GM12878 (cell line): Measurements from ENCODE around the gene TSC22D4. TPM values are rescaled to one million over a fixed set of nuclear protein-coding genes. Genes with fewer than 3 reads are reported as not detected.
"Not testable (repeated sequence)": the region's sequence is repeated elsewhere in the genome, so short reads cannot be mapped to it uniquely, and the experiment has no call there.

Experiments used
- ATAC-seq: fragments of 200-7000 bp; cut with Tn5 transposase; 3 replicates; pipeline ENCODE4 v1.9.1; 2020; ENCODE audit warnings: mild to moderate bottlenecking, moderate library complexity
- BruUV-seq: library from RNA; stranded (reverse); fragments of 400-500 nt; replicated peaks from 2 replicates; lab custom pipeline; 2021; lab: Mats Ljungman, UMichigan
- CTCF ChIA-PET: fragments of 300-600 bp; sonication (Branson Sonifier 250); formaldehyde crosslinking; extraction: SDS; loops from one replicate; lab custom pipeline; 2021; ENCODE audit warnings: inconsistent platforms; lab: Yijun Ruan, JAX
- POLR2A ChIA-PET: fragments of 350-600 bp; formaldehyde crosslinking; extraction: SDS; loops from one replicate; lab custom pipeline; 2021; ENCODE audit warnings: inconsistent platforms; lab: Charles Lee
- RAD21 ChIA-PET: fragments of 300-600 bp; sonication (Branson Sonifier 250); formaldehyde crosslinking; loops from one replicate; lab custom pipeline; 2023; ENCODE audit warnings: antibody characterized with exemption; ENCODE audit not compliant: unreplicated experiment; lab: Charles Lee
- SMC1A ChIA-PET: fragments of 300-600 bp; sonication (Branson Sonifier 250); formaldehyde crosslinking; loops from one replicate; lab custom pipeline; 2023; ENCODE audit not compliant: unreplicated experiment, uncharacterized antibody; lab: Charles Lee
- DNase-seq: peaks from one replicate; pipeline ENCODE4 v3.0.0-alpha.2; 2011; ENCODE audit warnings: low read depth, low spot score
- FAIRE-seq: peaks from 3 replicates; lab custom pipeline; 2011; peaks lifted over from hg19 to GRCh38; lab: Jason Lieb, UNC
- H2AFZ ChIP-seq: 2 replicates; pipeline ENCODE4 v1.6.0; 2011; ENCODE audit warnings: low read depth, low read length, control low read depth; ENCODE audit not compliant: control insufficient read depth
- H3K27ac ChIP-seq: 2 replicates; pipeline ENCODE4 v1.5.1; 2011; ENCODE audit warnings: control low read depth; ENCODE audit not compliant: control insufficient read depth, insufficient read depth
- H3K27me3 ChIP-seq, 2 experiments: replicated peaks in 1 of 2; 2 replicates each; pipeline versions ENCODE4 v1.6.0 to v1.6.1; 2011; ENCODE audit warnings: low read length in 1 of 2; ENCODE audit not compliant: control insufficient read depth in 2 of 2, insufficient read depth in 2 of 2
- H3K36me3 ChIP-seq, 2 experiments: 2 replicates each; pipeline ENCODE4 v1.5.1; 2011; ENCODE audit warnings: low read length in 1 of 2; ENCODE audit not compliant: control insufficient read depth in 2 of 2, insufficient read depth in 2 of 2
- H3K4me1 ChIP-seq: 2 replicates; pipeline ENCODE4 v1.6.1; 2011; ENCODE audit warnings: mild to moderate bottlenecking, low read length, moderate library complexity, mixed read lengths; ENCODE audit not compliant: control insufficient read depth, insufficient read depth
- H3K4me2 ChIP-seq: 2 replicates; pipeline ENCODE4 v1.6.0; 2011; ENCODE audit warnings: control low read depth; ENCODE audit not compliant: control insufficient read depth, insufficient read depth
- H3K4me3 ChIP-seq: fragments of 200-600 bp; sonication (generic); 2 replicates; pipeline ENCODE4 v1.5.1; 2016
- H3K79me2 ChIP-seq: 2 replicates; pipeline ENCODE4 v1.6.0; 2011; ENCODE audit warnings: low read length; ENCODE audit not compliant: control insufficient read depth, insufficient read depth
- H3K9ac ChIP-seq: 2 replicates; pipeline ENCODE4 v1.8.0; 2011; ENCODE audit warnings: low read length, control low read depth, mixed read lengths; ENCODE audit not compliant: control insufficient read depth, insufficient read depth
- H3K9me3 ChIP-seq: replicated peaks from 3 replicates; pipeline ENCODE4 v1.5.1; 2011; ENCODE audit warnings: mild to moderate bottlenecking, low read length; ENCODE audit not compliant: control insufficient read depth, insufficient read depth
- H4K20me1 ChIP-seq: 2 replicates; pipeline ENCODE4 v1.6.0; 2011; ENCODE audit not compliant: control insufficient read depth, insufficient read depth
- MLLT1 ChIP-seq: fragments of 450-650 bp; IDR thresholded peaks from 2 replicates; pipeline ENCODE4 v1.6.1; 2016; ENCODE audit warnings: mild to moderate bottlenecking
- SRF ChIP-seq, 2 experiments: IDR thresholded peaks; 2 replicates each; pipeline ENCODE4 v1.6.1; 2011; ENCODE audit warnings: low read depth in 2 of 2, low read length in 2 of 2, mild to moderate bottlenecking in 1 of 2, moderate library complexity in 1 of 2
- TBL1XR1 ChIP-seq: IDR thresholded peaks from 2 replicates; pipeline ENCODE4 v1.6.1; 2012; ENCODE audit warnings: low read depth, low read length, improper control_type of control experiment
- WGBS: methylation state at CpG from one replicate; pipeline ENCODE4 v1.1.6; 2016; ENCODE audit warnings: low lambda C conversion rate; ENCODE audit not compliant: insufficient replicate concordance, insufficient coverage; ENCODE audit errors: missing lambda C conversion rate; 5-methylcytosine and 5-hydroxymethylcytosine counted together
- in situ Hi-C: fragments of 300-500 bp; cut with MboI; formaldehyde crosslinking; loops from 9 replicates; pipeline ENCODE4 v1.14.3; 2018; ENCODE audit warnings: mixed read lengths
- intact Hi-C: fragments of 100-400 bp; cut with micrococcal nuclease; formaldehyde crosslinking; loops from one replicate; pipeline ENCODE4 v1.14.2; 2022; ENCODE audit not compliant: unreplicated experiment
- polyA plus RNA-seq, 11 experiments: library from polyadenylated mRNA; depleted of rRNA in 4 of 11; unstranded in 6 of 11; stranded (reverse) in 5 of 11; fragments of >200 nt; fragmentation: Nextera tagmentation in 4 of 11; fragmentation: Illumina TruSeq in 1 of 11; extraction: Ambion mirVana in 4 of 11; extraction: Trizol in 1 of 11; gene quantifications; 1 replicate in 1 of 11; 2 replicates in 10 of 11; pipeline versions ENCODE4 v1.2.1 to v1.2.3, GENCODE V29; 2011 to 2016; ENCODE audit warnings: inconsistent platforms in 2 of 11, missing spikeins in 2 of 11, low read depth in 1 of 11
- total RNA-seq, 4 experiments: library from RNA; depleted of rRNA in 3 of 4; stranded (reverse); fragments of >200 nt in 3 of 4; fragmentation: Illumina TruSeq in 1 of 4; extraction: Trizol in 1 of 4; gene quantifications; 2 replicates each; pipeline versions ENCODE4 v1.2.1 to v1.2.3, GENCODE V29; 2013 to 2021

TSC22D4 gene
- total and polyA plus RNA-seq, 10 of the 15 experiments (the other 5 are each of a cell fraction or from before 2014, with no cell fraction given): 0.50 to 65.7 (median 24.4) TPM

- H3K4me3 ChIP-seq: no peak overlapping the region
- POLR2A ChIA-PET: interaction anchor here (0.6 to 1.3 kb wide), 2 partner anchors 34 to 185 kb away, joined by 3 to 5 read pairs; partner anchors contain the start of gene AGFG2
- TF ChIP-seq MLLT1 (0 out of 2 replicates have a peak, but pooled peaks have one; percentile 47), TBL1XR1 (no peak), SRF (IDR thresholded peaks at IDR 0.05; ENCODE audit: low read depth in 2 of 2, low read length in 2 of 2) (0 out of 4 replicates have a peak, but pooled peaks of 1 of the 2 experiments have one; percentile 24)
- TF ChIP-seq, all 136 proteins: peak for 2
- Histone ChIP-seq H3K79me2 (no peaks in the 10 kb centered on the region), H4K20me1 (no peaks in the 10 kb centered on the region), H3K9me3 (no peaks in the 10 kb centered on the region), H3K27ac (no peak overlapping the region), H3K4me1 (no peaks in the 10 kb centered on the region; the same call in 1 of the 2 replicates), H3K27me3 (no peaks in the 10 kb centered on the region), H3K9ac (no peak overlapping the region), H2AFZ (no peak overlapping the region), H3K36me3 (no peaks in the 10 kb centered on the region), H3K4me2 (no peak overlapping the region)
- in situ Hi-C loops: no loop called here
- 83% methylated on average over 9 of the region's 9 CpGs for WGBS
- SMC1A ChIA-PET: interaction anchor here (1.1 kb wide), 2 partner anchors 10 to 15 kb away, joined by 3 read pairs; no protein-coding TSS in a partner anchor
- no peak for DNase-seq
- FAIRE-seq: no peak
- BruUV-seq: no TSS peak
- intact Hi-C loops: no loop called here
- RAD21 ChIA-PET: interaction anchor here (1.1 to 1.4 kb wide), 2 partner anchors 29 to 55 kb away, joined by 3 to 6 read pairs; no protein-coding TSS in a partner anchor
- CTCF ChIA-PET: interaction anchor here (0.9 to 1.5 kb wide), 3 partner anchors 11 to 22 kb away, joined by 3 to 4 read pairs (median 4); no protein-coding TSS in a partner anchor
- no peak for ATAC-seq
Observed at GRCh38 chr7:100504887-100505611, 26.0 kb upstream of the TSC22D4 start.

GRCh38 chr7:100504031-100504430, 25.0 kb upstream of the TSC22D4 start:
- H3K79me2 ChIP-seq, H3K4me2 ChIP-seq, POLR2A ChIA-PET, H3K9me3 ChIP-seq, H3K4me3 ChIP-seq, H3K9ac ChIP-seq, DNase-seq, RAD21 ChIA-PET, CTCF ChIA-PET, FAIRE-seq, H3K4me1 ChIP-seq, H4K20me1 ChIP-seq, ATAC-seq, in situ Hi-C loops, H3K27ac ChIP-seq, H3K36me3 ChIP-seq, intact Hi-C loops, BruUV-seq, H2AFZ ChIP-seq, H3K27me3 ChIP-seq: not testable (repeated sequence)
- WGBS: 96% methylated on average over 3 of the region's 3 CpGs
- SMC1A ChIA-PET: interaction anchor here (0.6 to 1.1 kb wide), 3 partner anchors 9 to 170 kb away, joined by 3 read pairs; no protein-coding TSS in a partner anchor

- ATAC-seq, FAIRE-seq, H3K9me3 ChIP-seq, H3K27me3 ChIP-seq, in situ Hi-C loops, DNase-seq, H3K4me3 ChIP-seq, H3K4me2 ChIP-seq, BruUV-seq, H4K20me1 ChIP-seq, SMC1A ChIA-PET, RAD21 ChIA-PET, H3K79me2 ChIP-seq, POLR2A ChIA-PET, intact Hi-C loops, H2AFZ ChIP-seq, H3K27ac ChIP-seq, H3K36me3 ChIP-seq, H3K9ac ChIP-seq, H3K4me1 ChIP-seq: not testable (repeated sequence)
- 85% methylated on average over 2 of the region's 2 CpGs for whole genome bisulfite sequencing
- CTCF ChIA-PET: interaction anchor here (0.6 kb wide), 1 partner anchor 32 kb away, joined by 3 read pairs; no protein-coding TSS in a partner anchor
Observed at GRCh38 chr7:100500743-100501142, 21.7 kb upstream of the TSC22D4 start.
